ENCODE results near the gene BAZ2B.

The BAZ2B gene

DNA sequence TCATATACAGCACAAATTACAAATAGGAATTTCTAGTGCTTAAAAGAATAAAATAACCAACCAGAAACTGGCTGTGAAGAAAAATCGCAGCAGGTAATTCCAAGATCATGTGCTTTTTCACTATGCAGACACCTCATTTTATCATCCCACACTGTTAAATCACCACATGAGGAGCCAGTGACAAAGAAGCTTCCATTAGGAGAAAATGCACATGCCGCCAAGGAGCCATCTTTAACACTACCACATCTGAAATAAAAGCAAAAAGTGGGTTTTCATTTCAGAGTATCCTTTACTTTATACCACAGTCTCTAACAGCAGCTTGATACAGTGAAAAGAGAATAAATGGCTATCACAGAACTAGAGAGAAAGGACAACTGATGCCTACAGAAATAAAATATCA is 336.6 kb downstream of the BAZ2B start:
- no peaks in the 10 kb centered on the region for H3K27me3 ChIP-seq (replicated peaks; ENCODE audit: control insufficient read depth, insufficient read depth, low read length)
- TF ChIP-seq, protein P1, sequence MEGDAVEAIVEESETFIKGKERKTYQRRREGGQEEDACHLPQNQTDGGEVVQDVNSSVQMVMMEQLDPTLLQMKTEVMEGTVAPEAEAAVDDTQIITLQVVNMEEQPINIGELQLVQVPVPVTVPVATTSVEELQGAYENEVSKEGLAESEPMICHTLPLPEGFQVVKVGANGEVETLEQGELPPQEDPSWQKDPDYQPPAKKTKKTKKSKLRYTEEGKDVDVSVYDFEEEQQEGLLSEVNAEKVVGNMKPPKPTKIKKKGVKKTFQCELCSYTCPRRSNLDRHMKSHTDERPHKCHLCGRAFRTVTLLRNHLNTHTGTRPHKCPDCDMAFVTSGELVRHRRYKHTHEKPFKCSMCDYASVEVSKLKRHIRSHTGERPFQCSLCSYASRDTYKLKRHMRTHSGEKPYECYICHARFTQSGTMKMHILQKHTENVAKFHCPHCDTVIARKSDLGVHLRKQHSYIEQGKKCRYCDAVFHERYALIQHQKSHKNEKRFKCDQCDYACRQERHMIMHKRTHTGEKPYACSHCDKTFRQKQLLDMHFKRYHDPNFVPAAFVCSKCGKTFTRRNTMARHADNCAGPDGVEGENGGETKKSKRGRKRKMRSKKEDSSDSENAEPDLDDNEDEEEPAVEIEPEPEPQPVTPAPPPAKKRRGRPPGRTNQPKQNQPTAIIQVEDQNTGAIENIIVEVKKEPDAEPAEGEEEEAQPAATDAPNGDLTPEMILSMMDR (IDR thresholded peaks at IDR 0.05; ENCODE audit: insufficient read depth, low read length, poor library complexity, severe bottlenecking), result no peak
- H3K36me3 ChIP-seq (ENCODE audit: control insufficient read depth, insufficient read depth, low read length), result no peaks in the 10 kb centered on the region
- DNase-seq (ENCODE audit: extremely low read depth, insufficient read length), result no peak
- H3K4me3 ChIP-seq (replicated peaks; ENCODE audit: low read depth, low read length), result no peak overlapping the region

- no peaks in the 10 kb centered on the region for H3K27me3 ChIP-seq (replicated peaks; ENCODE audit: control insufficient read depth, insufficient read depth, low read length)
- H3K36me3 ChIP-seq (ENCODE audit: control insufficient read depth, insufficient read depth, low read length), result no peaks in the 10 kb centered on the region
- no peak overlapping the region for H3K4me3 ChIP-seq (replicated peaks; ENCODE audit: low read depth, low read length)
- no peak for DNase-seq (ENCODE audit: extremely low read depth, insufficient read length)
- TF ChIP-seq, protein P1 (IDR thresholded peaks at IDR 0.05; ENCODE audit: insufficient read depth, low read length, poor library complexity, severe bottlenecking), result no peak
Measured at GRCh38 chr2:159275111-159275510, 341.2 kb downstream of the BAZ2B start.

DNA sequence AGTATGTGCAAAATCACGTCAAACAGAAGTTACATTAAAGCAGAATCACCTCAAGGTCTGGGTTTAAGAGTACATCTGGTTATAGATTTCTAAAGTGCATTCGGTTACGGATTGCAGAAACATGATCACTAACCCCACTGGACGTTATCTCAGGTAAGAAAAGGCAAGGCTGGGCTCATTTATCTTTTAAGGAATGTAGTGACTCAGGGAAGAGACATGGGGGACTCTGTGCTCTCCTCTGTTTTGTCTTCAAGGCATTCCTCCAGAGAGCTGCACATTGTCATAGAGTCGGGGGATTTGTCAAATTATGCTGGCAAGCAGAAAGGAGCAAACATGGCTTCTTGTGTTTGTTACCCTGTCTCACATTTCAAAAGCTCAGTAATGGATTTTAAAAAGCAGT is 344.2 kb downstream of the BAZ2B start:
- Histone ChIP-seq H3K27me3 (replicated peaks; ENCODE audit: control insufficient read depth, insufficient read depth, low read length) (no peaks in the 10 kb centered on the region), H3K36me3 (ENCODE audit: control insufficient read depth, insufficient read depth, low read length) (no peaks in the 10 kb centered on the region), H3K4me3 (replicated peaks; ENCODE audit: low read depth, low read length) (no peak overlapping the region)
- no peak for DNase-seq (ENCODE audit: extremely low read depth, insufficient read length)
- TF ChIP-seq, protein P1 (IDR thresholded peaks at IDR 0.05; ENCODE audit: insufficient read depth, low read length, poor library complexity, severe bottlenecking), result no peak

GRCh38 chr2:159270744-159271379 is 345.5 kb downstream of the BAZ2B start:
- TF ChIP-seq, protein P1 (IDR thresholded peaks at IDR 0.05; ENCODE audit: insufficient read depth, low read length, poor library complexity, severe bottlenecking), result no peak
- no peak overlapping the region for H3K4me3 ChIP-seq (replicated peaks; ENCODE audit: low read depth, low read length)

More at GRCh38 chr2:159270744-159271379, 345.5 kb downstream of the BAZ2B start:
- H3K36me3 ChIP-seq (ENCODE audit: control insufficient read depth, insufficient read depth, low read length), result no peaks in the 10 kb centered on the region
- no peak for DNase-seq (ENCODE audit: extremely low read depth, insufficient read length)
- no peaks in the 10 kb centered on the region for H3K27me3 ChIP-seq (replicated peaks; ENCODE audit: control insufficient read depth, insufficient read depth, low read length)

All from GM06990 (cell line).